GM12878 (cell line): Measurements from ENCODE around the gene CDR2L. TPM values are rescaled to one million over a fixed set of nuclear protein-coding genes. Genes with fewer than 3 reads are reported as not detected.

Source experiments
- ATAC-seq: fragments of 200-7000 bp; cut with Tn5 transposase; 3 replicates; pipeline ENCODE4 v1.9.1; 2020; ENCODE audit warnings: mild to moderate bottlenecking, moderate library complexity
- BruUV-seq: library from RNA; stranded (reverse); fragments of 400-500 nt; replicated peaks from 2 replicates; lab custom pipeline; 2021; lab: Mats Ljungman, UMichigan
- CTCF ChIA-PET: fragments of 300-600 bp; sonication (Branson Sonifier 250); formaldehyde crosslinking; extraction: SDS; loops from one replicate; lab custom pipeline; 2021; ENCODE audit warnings: inconsistent platforms; lab: Yijun Ruan, JAX
- POLR2A ChIA-PET: fragments of 350-600 bp; formaldehyde crosslinking; extraction: SDS; loops from one replicate; lab custom pipeline; 2021; ENCODE audit warnings: inconsistent platforms; lab: Charles Lee
- RAD21 ChIA-PET: fragments of 300-600 bp; sonication (Branson Sonifier 250); formaldehyde crosslinking; loops from one replicate; lab custom pipeline; 2023; ENCODE audit warnings: antibody characterized with exemption; ENCODE audit not compliant: unreplicated experiment; lab: Charles Lee
- SMC1A ChIA-PET: fragments of 300-600 bp; sonication (Branson Sonifier 250); formaldehyde crosslinking; loops from one replicate; lab custom pipeline; 2023; ENCODE audit not compliant: unreplicated experiment, uncharacterized antibody; lab: Charles Lee
- DNase-seq: peaks from one replicate; pipeline ENCODE4 v3.0.0-alpha.2; 2011; ENCODE audit warnings: low read depth, low spot score
- FAIRE-seq: peaks from 3 replicates; lab custom pipeline; 2011; peaks lifted over from hg19 to GRCh38; lab: Jason Lieb, UNC
- H2AFZ ChIP-seq: 2 replicates; pipeline ENCODE4 v1.6.0; 2011; ENCODE audit warnings: low read depth, low read length, control low read depth; ENCODE audit not compliant: control insufficient read depth
- H3K27ac ChIP-seq: 2 replicates; pipeline ENCODE4 v1.5.1; 2011; ENCODE audit warnings: control low read depth; ENCODE audit not compliant: control insufficient read depth, insufficient read depth
- H3K27me3 ChIP-seq, 2 experiments: replicated peaks in 1 of 2; 2 replicates each; pipeline versions ENCODE4 v1.6.0 to v1.6.1; 2011; ENCODE audit warnings: low read length in 1 of 2; ENCODE audit not compliant: control insufficient read depth in 2 of 2, insufficient read depth in 2 of 2
- H3K36me3 ChIP-seq, 2 experiments: 2 replicates each; pipeline ENCODE4 v1.5.1; 2011; ENCODE audit warnings: low read length in 1 of 2; ENCODE audit not compliant: control insufficient read depth in 2 of 2, insufficient read depth in 2 of 2
- H3K4me1 ChIP-seq: 2 replicates; pipeline ENCODE4 v1.6.1; 2011; ENCODE audit warnings: mild to moderate bottlenecking, low read length, moderate library complexity, mixed read lengths; ENCODE audit not compliant: control insufficient read depth, insufficient read depth
- H3K4me2 ChIP-seq: 2 replicates; pipeline ENCODE4 v1.6.0; 2011; ENCODE audit warnings: control low read depth; ENCODE audit not compliant: control insufficient read depth, insufficient read depth
- H3K4me3 ChIP-seq: fragments of 200-600 bp; sonication (generic); 2 replicates; pipeline ENCODE4 v1.5.1; 2016
- H3K79me2 ChIP-seq: 2 replicates; pipeline ENCODE4 v1.6.0; 2011; ENCODE audit warnings: low read length; ENCODE audit not compliant: control insufficient read depth, insufficient read depth
- H3K9ac ChIP-seq: 2 replicates; pipeline ENCODE4 v1.8.0; 2011; ENCODE audit warnings: low read length, control low read depth, mixed read lengths; ENCODE audit not compliant: control insufficient read depth, insufficient read depth
- H3K9me3 ChIP-seq: replicated peaks from 3 replicates; pipeline ENCODE4 v1.5.1; 2011; ENCODE audit warnings: mild to moderate bottlenecking, low read length; ENCODE audit not compliant: control insufficient read depth, insufficient read depth
- H4K20me1 ChIP-seq: 2 replicates; pipeline ENCODE4 v1.6.0; 2011; ENCODE audit not compliant: control insufficient read depth, insufficient read depth
- BACH1 ChIP-seq: fragments of 450-650 bp; IDR thresholded peaks from 2 replicates; pipeline ENCODE4 v1.6.1; 2017; ENCODE audit warnings: mild to moderate bottlenecking, borderline replicate concordance
- CHD1 ChIP-seq: IDR thresholded peaks from 2 replicates; pipeline ENCODE4 v1.6.1; 2012; ENCODE audit warnings: low read depth, low read length, improper control_type of control experiment
- EED ChIP-seq: sonication (generic); IDR thresholded peaks from 2 replicates; pipeline ENCODE4 v1.6.1; 2016; ENCODE audit warnings: antibody characterized with exemption, low read depth
- EZH2 ChIP-seq: IDR thresholded peaks from 2 replicates; pipeline ENCODE4 v1.6.1; 2012; ENCODE audit warnings: low read depth, mild to moderate bottlenecking, control low read depth, inconsistent platforms, low read length, borderline replicate concordance; ENCODE audit not compliant: control insufficient read depth
- FOXM1 ChIP-seq: IDR thresholded peaks from 2 replicates; pipeline ENCODE4 v1.6.1; 2012; ENCODE audit warnings: low read depth, mild to moderate bottlenecking, inconsistent platforms, low read length, moderate library complexity
- KAT2A ChIP-seq: conservative IDR thresholded peaks from 2 replicates; pipeline ENCODE4 v1.6.1; 2011; ENCODE audit warnings: low read depth, low read length; ENCODE audit not compliant: control insufficient read depth
- KLF5 ChIP-seq: fragments of 450-650 bp; IDR thresholded peaks from 2 replicates; pipeline ENCODE4 v1.6.1; 2014; ENCODE audit warnings: mild to moderate bottlenecking; ENCODE audit not compliant: partially characterized antibody
- LARP7 ChIP-seq: fragments of 450-650 bp; IDR thresholded peaks from 2 replicates; pipeline ENCODE4 v1.6.1; 2017; ENCODE audit warnings: mild to moderate bottlenecking
- MEF2B ChIP-seq: fragments of 450-650 bp; IDR thresholded peaks from 2 replicates; pipeline ENCODE4 v1.6.1; 2018; ENCODE audit warnings: mild to moderate bottlenecking, moderate library complexity; ENCODE audit not compliant: partially characterized antibody, poor library complexity, severe bottlenecking
- NFXL1 ChIP-seq: fragments of 450-650 bp; IDR thresholded peaks from 2 replicates; pipeline ENCODE4 v1.6.1; 2017; ENCODE audit warnings: antibody characterized with exemption, mild to moderate bottlenecking, borderline replicate concordance
- POU2F2 ChIP-seq: IDR thresholded peaks from 3 replicates; pipeline ENCODE4 v1.6.1; 2011; ENCODE audit warnings: low read depth, mild to moderate bottlenecking, low read length, borderline replicate concordance
- RB1 ChIP-seq: fragments of 450-650 bp; formaldehyde crosslinking; IDR thresholded peaks from 2 replicates; pipeline ENCODE4 v1.6.1; 2017; ENCODE audit warnings: mild to moderate bottlenecking, borderline replicate concordance
- SUZ12 ChIP-seq: fragments of 200-600 bp; sonication (generic); IDR thresholded peaks from one replicate; pipeline ENCODE4 v1.6.1; 2018; ENCODE audit warnings: antibody characterized with exemption, mild to moderate bottlenecking; ENCODE audit not compliant: unreplicated experiment
- ZBTB11 ChIP-seq: fragments of 450-650 bp; formaldehyde crosslinking; IDR thresholded peaks from 2 replicates; pipeline ENCODE4 v1.5.0; 2022; ENCODE audit warnings: mild to moderate bottlenecking, missing genetic modification characterization
- WGBS: methylation state at CpG from one replicate; pipeline ENCODE4 v1.1.6; 2016; ENCODE audit warnings: low lambda C conversion rate; ENCODE audit not compliant: insufficient replicate concordance, insufficient coverage; ENCODE audit errors: missing lambda C conversion rate; 5-methylcytosine and 5-hydroxymethylcytosine counted together
- in situ Hi-C: fragments of 300-500 bp; cut with MboI; formaldehyde crosslinking; loops from 9 replicates; pipeline ENCODE4 v1.14.3; 2018; ENCODE audit warnings: mixed read lengths
- intact Hi-C: fragments of 100-400 bp; cut with micrococcal nuclease; formaldehyde crosslinking; loops from one replicate; pipeline ENCODE4 v1.14.2; 2022; ENCODE audit not compliant: unreplicated experiment
- polyA plus RNA-seq, 11 experiments: library from polyadenylated mRNA; depleted of rRNA in 4 of 11; unstranded in 6 of 11; stranded (reverse) in 5 of 11; fragments of >200 nt; fragmentation: Nextera tagmentation in 4 of 11; fragmentation: Illumina TruSeq in 1 of 11; extraction: Ambion mirVana in 4 of 11; extraction: Trizol in 1 of 11; gene quantifications; 1 replicate in 1 of 11; 2 replicates in 10 of 11; pipeline versions ENCODE4 v1.2.1 to v1.2.3, GENCODE V29; 2011 to 2016; ENCODE audit warnings: inconsistent platforms in 2 of 11, missing spikeins in 2 of 11, low read depth in 1 of 11
- total RNA-seq, 4 experiments: library from RNA; depleted of rRNA in 3 of 4; stranded (reverse); fragments of >200 nt in 3 of 4; fragmentation: Illumina TruSeq in 1 of 4; extraction: Trizol in 1 of 4; gene quantifications; 2 replicates each; pipeline versions ENCODE4 v1.2.1 to v1.2.3, GENCODE V29; 2013 to 2021

CDR2L gene
- total and polyA plus RNA-seq, 10 of the 15 experiments (the other 5 are each of a cell fraction or from before 2014, with no cell fraction given), result 0.03 to 0.18 (median 0.04) TPM; not detected in 6

- H2AFZ ChIP-seq, result no peak overlapping the region
- CTCF ChIA-PET, result interaction anchor here (1.1 kb wide), 1 partner anchor 12 kb away, joined by 3 read pairs; no protein-coding TSS in a partner anchor
Measured at GRCh38 chr17:74986206-74986576, 1.2 kb upstream of the CDR2L start.

GRCh38 chr17:74987909-74988711, 678 bp downstream of the CDR2L start:
- DNase-seq, result no peak
- BruUV-seq, result no TSS peak

More at GRCh38 chr17:74986206-74986576, 1.2 kb upstream of the CDR2L start:
- 20% methylated on average over 3 of the region's 3 CpGs for WGBS
- Histone ChIP-seq H3K4me2 (no peak overlapping the region), H3K27me3 (peaks cover 2 to 22% of the 10 kb centered on the region in 2 experiments), H3K9me3 (no peaks in the 10 kb centered on the region), H3K4me1 (peaks cover 10% of the 10 kb centered on the region), H3K27ac (no peak overlapping the region), H3K9ac (no peak overlapping the region), H3K79me2 (no peaks in the 10 kb centered on the region), H3K36me3 (no peaks in the 10 kb centered on the region), H3K4me3 (no peak overlapping the region), H4K20me1 (no peaks in the 10 kb centered on the region)
- DNase-seq (no peak), FAIRE-seq (no peak), ATAC-seq (no peak)
- TF ChIP-seq KAT2A (no peak), FOXM1 (no peak), BACH1 (no peak), NFXL1 (no peak), EED (no peak), POU2F2 (no peak), MEF2B (no peak), KLF5 (no peak)
- RAD21 ChIA-PET, result interaction anchor here (1.1 kb wide), 1 partner anchor 24 kb away, joined by 4 read pairs; no protein-coding TSS in a partner anchor
- SMC1A ChIA-PET, result no interaction called here
- no TSS peak for BruUV-seq
- intact Hi-C loops (no loop called here), in situ Hi-C loops (no loop called here)
- POLR2A ChIA-PET, result interaction anchor here (0.6 kb wide), 1 partner anchor 86 kb away, joined by 3 read pairs; no protein-coding TSS in a partner anchor

More at GRCh38 chr17:74987909-74988711, 678 bp downstream of the CDR2L start:
- in situ Hi-C loops, result no loop called here
- no peak overlapping the region for H3K27ac ChIP-seq
- ATAC-seq (peak; percentile 60), FAIRE-seq (no peak)
- peaks cover 2 to 16% of the 10 kb centered on the region in 2 experiments for H3K27me3 ChIP-seq
- TF ChIP-seq ZBTB11 (CRISPR knock-in tag), result no peak
- TF ChIP-seq LARP7, result 0 out of 2 replicates have a peak, but pooled peaks have one; percentile 6
- TF ChIP-seq SUZ12, result peak; percentile 99
- no peak for TF ChIP-seq RB1
- TF ChIP-seq EZH2, result 0 out of 2 replicates have a peak, but pooled peaks have one; percentile 14
- TF ChIP-seq CHD1, result no peak
- H3K79me2 ChIP-seq, result no peaks in the 10 kb centered on the region
- ChIA-PET SMC1A (interaction anchor here (1.4 kb wide), 2 partner anchors 7 to 19 kb away, joined by 3 to 4 read pairs; no protein-coding TSS in a partner anchor), CTCF (interaction anchor here (0.8 to 1.8 kb wide), 5 partner anchors 14 to 27 kb away, joined by 3 to 7 read pairs (median 3); partner anchors contain the start of gene MRPL58), POLR2A (interaction anchor here (0.5 to 0.9 kb wide), 5 partner anchors 13 to 139 kb away, joined by 3 to 6 read pairs (median 3); partner anchors contain the start of genes KCTD2 and MRPL58), RAD21 (interaction anchor here (0.6 to 1.7 kb wide), 5 partner anchors 25 to 424 kb away, joined by 3 to 6 read pairs (median 3); partner anchors contain the start of gene NUP85)
- peak overlapping the region; percentile 54 for H3K4me3 ChIP-seq
- no peaks in the 10 kb centered on the region for H3K36me3 ChIP-seq
- peak overlapping the region; percentile 54 for H2AFZ ChIP-seq
- H3K9me3 ChIP-seq, result no peaks in the 10 kb centered on the region
- 6% methylated on average over 60 of the region's 76 CpGs for WGBS
- peaks cover 3% of the 10 kb centered on the region; the same call in 1 of the 2 replicates for H3K4me1 ChIP-seq
- H3K4me2 ChIP-seq, result peak overlapping the region; percentile 82
- peak overlapping the region; percentile 27; the same call in 1 of the 2 replicates for H3K9ac ChIP-seq
- intact Hi-C loops, result no loop called here
- no peaks in the 10 kb centered on the region for H4K20me1 ChIP-seq
